Ovary (tissue), 3 donors: ENCODE results near the gene GNB5.

ENCODE experiments used
- POLR2A ChIP-seq: fragments of 450-650 bp; IDR thresholded peaks from one replicate; pipeline ENCODE4 v1.6.1; 2017; ENCODE audit warnings: antibody characterized with exemption, mild to moderate bottlenecking, moderate library complexity
- TF ChIP-seq, protein P1 (sequence below), 3 donors: fragments of 450-650 bp in 2 of 3; fragments of 200-600 bp in 1 of 3; IDR thresholded peaks; one replicate each; pipeline versions ENCODE4 v1.5.1 to v1.8.0; 2016 to 2022; ENCODE audit warnings: antibody characterized with exemption in 3 of 3, mild to moderate bottlenecking in 1 of 3
- donor health status: DM: no; HTN: no; CAD: no.

DNA sequence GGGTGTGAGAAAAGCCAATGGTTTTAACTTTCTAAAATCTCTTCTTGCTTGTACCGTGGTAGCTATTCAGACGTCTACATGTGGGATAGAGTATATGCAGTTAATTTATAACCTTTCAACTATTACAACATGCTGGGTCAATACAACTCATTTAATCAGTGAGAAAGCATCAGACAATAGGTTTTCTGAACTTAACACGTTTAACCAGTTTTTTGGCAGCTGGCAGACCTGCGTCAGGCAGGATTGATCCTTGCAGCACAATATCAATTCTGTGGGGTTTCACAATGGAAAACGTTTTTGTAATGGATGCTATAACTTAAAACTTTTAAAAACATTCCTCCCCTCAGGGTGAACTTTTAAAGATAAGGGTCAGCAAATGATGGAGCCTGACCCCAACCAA is 6.5 kb downstream of the GNB5 start:
- TF ChIP-seq, protein P1, sequence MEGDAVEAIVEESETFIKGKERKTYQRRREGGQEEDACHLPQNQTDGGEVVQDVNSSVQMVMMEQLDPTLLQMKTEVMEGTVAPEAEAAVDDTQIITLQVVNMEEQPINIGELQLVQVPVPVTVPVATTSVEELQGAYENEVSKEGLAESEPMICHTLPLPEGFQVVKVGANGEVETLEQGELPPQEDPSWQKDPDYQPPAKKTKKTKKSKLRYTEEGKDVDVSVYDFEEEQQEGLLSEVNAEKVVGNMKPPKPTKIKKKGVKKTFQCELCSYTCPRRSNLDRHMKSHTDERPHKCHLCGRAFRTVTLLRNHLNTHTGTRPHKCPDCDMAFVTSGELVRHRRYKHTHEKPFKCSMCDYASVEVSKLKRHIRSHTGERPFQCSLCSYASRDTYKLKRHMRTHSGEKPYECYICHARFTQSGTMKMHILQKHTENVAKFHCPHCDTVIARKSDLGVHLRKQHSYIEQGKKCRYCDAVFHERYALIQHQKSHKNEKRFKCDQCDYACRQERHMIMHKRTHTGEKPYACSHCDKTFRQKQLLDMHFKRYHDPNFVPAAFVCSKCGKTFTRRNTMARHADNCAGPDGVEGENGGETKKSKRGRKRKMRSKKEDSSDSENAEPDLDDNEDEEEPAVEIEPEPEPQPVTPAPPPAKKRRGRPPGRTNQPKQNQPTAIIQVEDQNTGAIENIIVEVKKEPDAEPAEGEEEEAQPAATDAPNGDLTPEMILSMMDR (IDR thresholded peaks at IDR 0.05) = no peak
- TF ChIP-seq POLR2A = no peak
